Measurements from ENCODE around the gene GBGT1.
"Not testable (repeated sequence)": the region's sequence is repeated elsewhere in the genome, so short reads cannot be mapped to it uniquely, and the experiment has no call there.

The GBGT1 gene

DNA sequence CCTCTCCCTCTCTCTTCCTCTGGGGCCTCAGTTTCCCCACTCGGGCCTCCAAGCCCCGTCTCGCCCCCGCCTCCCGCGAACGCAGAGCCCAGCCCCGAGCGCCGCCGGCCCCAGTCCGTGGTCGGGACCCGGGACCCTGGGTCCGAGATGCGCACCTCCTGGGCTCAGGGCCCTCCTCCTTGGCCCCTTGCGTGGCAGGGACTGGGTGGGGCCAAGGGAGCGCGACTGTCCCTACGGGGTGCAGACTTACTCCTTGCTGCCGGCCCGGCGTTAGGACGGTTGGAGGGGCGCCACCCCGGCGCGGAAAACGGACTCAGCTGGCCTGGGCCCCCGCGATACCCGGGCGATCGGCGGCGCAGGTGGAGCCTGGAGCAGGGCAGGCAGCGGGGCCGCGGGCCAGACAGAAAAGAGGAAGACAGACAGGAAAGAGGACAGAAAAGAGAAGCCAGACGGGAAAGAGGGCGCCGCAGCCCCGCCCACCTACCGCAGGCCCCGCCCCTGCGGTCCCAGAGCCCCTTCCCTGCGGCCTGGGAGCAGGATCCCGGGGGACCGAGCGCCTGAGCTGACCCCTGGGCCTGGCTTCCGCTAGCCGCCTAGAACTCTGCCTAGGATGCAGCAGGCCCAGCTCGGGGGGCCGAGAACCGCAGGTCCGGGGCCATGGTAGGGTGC lies at the start of gene GBGT1:
GBGT1 (minus strand) TSS at position 411 of the 669 bp plus-strand sequence. CDS start 1,502 bp downstream, outside the sequence.
- H3K36me3 ChIP-seq (ENCODE audit: insufficient read depth, low read depth, low read length) = no peaks in the 10 kb centered on the region
- H3K9ac ChIP-seq (ENCODE audit: low read depth, low read length) = no peak within 1 kb of the TSS
- H3K9me3 ChIP-seq (ENCODE audit: insufficient read depth, low read depth, low read length) = no peaks in the 10 kb centered on the region
- no peaks in the 10 kb centered on the region for H3K4me1 ChIP-seq (ENCODE audit: insufficient read depth, low read length)
- H3K27me3 ChIP-seq (ENCODE audit: insufficient read depth, low read length) = peaks cover 37% of the 10 kb centered on the region
- H3K27ac ChIP-seq (ENCODE audit: low read length) = no peak within 1 kb of the TSS
- H3K4me3 ChIP-seq (ENCODE audit: low read length) = peak within 1 kb of the TSS; percentile 66

DNA sequence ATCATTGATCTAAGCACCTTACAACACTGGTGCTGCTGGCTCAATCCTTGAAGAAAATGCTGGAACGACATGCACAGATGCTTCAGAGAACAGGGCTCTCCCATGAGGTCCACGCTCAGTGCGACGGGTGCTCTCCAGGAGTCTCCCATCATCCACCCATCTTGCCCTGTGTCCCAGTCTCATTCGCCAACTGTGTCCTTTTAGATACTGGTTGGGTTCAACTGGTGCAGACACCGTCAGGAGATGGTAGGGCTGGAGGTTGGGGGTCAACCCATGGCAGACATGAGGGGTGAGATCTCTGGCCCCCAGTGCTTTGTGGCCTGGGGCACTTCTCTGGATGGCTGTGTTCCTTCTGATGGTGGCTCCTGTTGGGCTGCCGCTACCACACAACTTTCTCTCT lies 46.9 kb upstream of the GBGT1 start:
- H3K9ac ChIP-seq (ENCODE audit: low read depth, low read length) = no peak overlapping the region
- no peaks in the 10 kb centered on the region for H3K9me3 ChIP-seq (ENCODE audit: insufficient read depth, low read depth, low read length)
- H3K4me3 ChIP-seq (ENCODE audit: low read length) = no peak overlapping the region
- no peaks in the 10 kb centered on the region for H3K4me1 ChIP-seq (ENCODE audit: insufficient read depth, low read length)
- H3K27ac ChIP-seq (ENCODE audit: low read length) = no peak overlapping the region
- peaks cover 51% of the 10 kb centered on the region for H3K27me3 ChIP-seq (ENCODE audit: insufficient read depth, low read length)
- H3K36me3 ChIP-seq (ENCODE audit: insufficient read depth, low read depth, low read length) = no peaks in the 10 kb centered on the region

DNA sequence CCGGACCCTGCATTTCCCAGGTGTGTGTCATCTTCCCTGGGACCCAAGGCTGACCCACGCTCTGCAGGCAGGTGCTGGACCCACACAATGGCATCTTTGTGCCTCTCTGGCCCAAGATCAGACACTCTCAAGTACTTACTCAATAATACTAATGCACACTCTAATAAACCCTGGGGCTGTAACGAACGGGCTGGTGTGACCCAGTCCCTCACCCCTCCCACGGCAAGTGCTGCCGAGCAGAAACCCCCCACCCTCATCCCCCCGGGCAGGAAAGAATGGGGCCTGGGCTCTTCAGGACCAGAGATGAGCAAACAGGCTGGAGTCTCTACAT lies 46.5 kb upstream of the GBGT1 start:
- no peaks in the 10 kb centered on the region for H3K36me3 ChIP-seq (ENCODE audit: insufficient read depth, low read depth, low read length)
- no peak overlapping the region for H3K27ac ChIP-seq (ENCODE audit: low read length)
- no peak overlapping the region for H3K9ac ChIP-seq (ENCODE audit: low read depth, low read length)
- H3K4me3 ChIP-seq (ENCODE audit: low read length) = no peak overlapping the region
- H3K9me3 ChIP-seq (ENCODE audit: insufficient read depth, low read depth, low read length) = no peaks in the 10 kb centered on the region
- H3K4me1 ChIP-seq (ENCODE audit: insufficient read depth, low read length) = no peaks in the 10 kb centered on the region
- H3K27me3 ChIP-seq (ENCODE audit: insufficient read depth, low read length) = peaks cover 47% of the 10 kb centered on the region

DNA sequence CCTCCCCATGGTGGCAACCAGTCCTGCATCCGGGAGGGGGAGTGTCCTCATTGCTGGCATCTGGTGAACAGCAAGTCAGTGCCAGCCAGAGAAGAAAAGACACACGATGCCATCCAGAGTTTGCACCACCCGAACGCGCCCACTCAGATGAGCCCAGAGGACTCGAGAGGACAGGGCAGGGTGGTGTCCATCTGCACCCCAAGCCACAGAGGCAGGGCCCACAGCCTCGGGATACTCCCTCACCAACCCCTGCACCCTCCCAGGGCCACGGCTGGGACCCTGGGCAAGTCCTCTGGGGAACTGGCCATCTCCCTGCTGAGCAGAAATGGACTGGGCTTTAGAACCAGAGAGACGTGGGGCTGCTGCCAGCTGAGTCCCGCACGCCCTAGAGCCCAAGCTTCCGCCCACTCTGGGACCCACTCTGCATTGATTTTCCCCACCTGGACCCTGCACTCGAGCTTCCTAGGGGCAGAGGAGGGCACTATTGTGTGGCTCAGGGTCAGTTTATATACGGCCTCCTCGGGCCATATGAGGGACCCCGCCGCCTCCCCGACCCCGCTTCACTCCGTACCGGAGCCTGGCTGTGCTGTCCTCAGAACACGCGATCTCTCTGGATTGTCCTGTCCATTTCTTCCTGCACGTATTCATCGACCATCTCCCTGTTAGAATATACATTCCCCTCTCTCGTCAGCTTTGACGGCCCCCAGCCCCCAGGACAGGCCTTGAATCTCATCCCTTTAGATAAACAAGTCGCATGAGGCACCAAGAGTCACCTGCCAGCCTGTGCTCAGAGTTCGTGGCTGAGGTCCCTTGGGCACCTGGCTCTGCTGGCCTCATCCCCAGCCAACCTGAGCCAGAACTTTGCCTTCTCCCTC lies 45.9 kb upstream of the GBGT1 start:
- H3K9ac ChIP-seq (ENCODE audit: low read depth, low read length); H3K4me1 ChIP-seq (ENCODE audit: insufficient read depth, low read length); H3K9me3 ChIP-seq (ENCODE audit: insufficient read depth, low read depth, low read length); H3K36me3 ChIP-seq (ENCODE audit: insufficient read depth, low read depth, low read length); H3K4me3 ChIP-seq (ENCODE audit: low read length); H3K27ac ChIP-seq (ENCODE audit: low read length): not testable (repeated sequence)
- H3K27me3 ChIP-seq (ENCODE audit: insufficient read depth, low read length) = peaks cover 43% of the 10 kb centered on the region

DNA sequence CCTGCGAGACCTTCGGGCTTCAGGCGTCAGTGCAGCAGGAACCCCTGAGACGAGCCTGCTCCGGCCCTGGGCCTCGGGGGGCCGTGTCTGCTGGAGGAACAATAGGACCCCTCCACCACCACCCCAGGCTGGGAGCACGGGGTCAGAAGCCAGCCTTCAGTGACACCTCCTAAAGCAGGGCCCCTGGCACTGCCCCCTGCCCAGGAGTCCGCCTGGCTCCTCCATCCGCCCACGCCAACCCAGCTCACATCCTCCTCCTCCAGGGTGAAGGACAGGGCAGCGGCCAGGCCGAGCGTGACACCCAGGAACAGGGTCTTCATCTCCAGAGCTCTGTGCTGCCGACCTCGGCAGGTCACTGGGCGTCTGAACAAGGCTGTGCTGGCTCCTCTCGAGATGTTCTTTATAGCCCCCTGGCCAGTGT lies 45.2 kb upstream of the GBGT1 start, which contains the start of gene OBP2B:
OBP2B (minus strand) TSS at position 371 of the 421 bp plus-strand sequence; CDS start at position 320, 51 bp downstream.
- H3K9ac ChIP-seq (ENCODE audit: low read depth, low read length); H3K27ac ChIP-seq (ENCODE audit: low read length); H3K36me3 ChIP-seq (ENCODE audit: insufficient read depth, low read depth, low read length); H3K4me1 ChIP-seq (ENCODE audit: insufficient read depth, low read length); H3K4me3 ChIP-seq (ENCODE audit: low read length); H3K9me3 ChIP-seq (ENCODE audit: insufficient read depth, low read depth, low read length): not testable (repeated sequence)
- peaks cover 37% of the 10 kb centered on the region for H3K27me3 ChIP-seq (ENCODE audit: insufficient read depth, low read length)

DNA sequence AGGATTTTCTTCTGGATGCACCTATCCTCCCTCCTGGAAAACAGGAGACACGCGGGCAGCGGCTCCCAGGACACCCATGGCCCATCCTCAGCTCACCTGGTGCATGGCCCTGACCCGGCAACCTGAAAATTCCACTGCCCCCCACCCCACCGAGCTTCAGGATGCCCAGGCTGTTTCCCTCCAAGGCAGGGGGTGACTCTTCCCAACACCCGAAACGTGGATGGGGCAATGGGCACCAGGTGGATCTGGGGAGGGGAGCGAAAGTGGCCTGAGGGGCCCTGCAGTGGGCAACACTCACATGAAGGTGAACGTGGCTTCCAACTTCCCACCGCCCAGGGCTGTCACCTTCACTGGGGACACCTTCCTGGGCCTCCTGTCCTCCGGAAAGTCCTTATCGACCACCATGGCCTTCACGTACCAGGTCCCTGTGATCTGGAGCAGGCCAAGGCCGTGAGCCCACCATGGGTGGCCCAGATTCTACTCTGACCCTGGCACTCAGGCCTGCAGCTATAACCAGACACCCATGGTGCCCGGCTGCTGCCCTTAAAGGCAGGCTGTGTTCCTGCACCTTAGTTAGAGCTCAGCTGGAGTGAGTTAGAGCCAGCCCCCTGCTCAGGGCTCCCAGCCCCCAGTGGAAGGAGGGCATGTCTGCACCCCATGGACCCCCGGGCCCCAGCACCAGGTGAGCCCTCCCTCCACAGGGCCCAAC lies 44.6 kb upstream of the GBGT1 start:
- peaks cover 37% of the 10 kb centered on the region for H3K27me3 ChIP-seq (ENCODE audit: insufficient read depth, low read length)
- not testable (repeated sequence) for H3K9ac ChIP-seq (ENCODE audit: low read depth, low read length); H3K4me1 ChIP-seq (ENCODE audit: insufficient read depth, low read length); H3K36me3 ChIP-seq (ENCODE audit: insufficient read depth, low read depth, low read length); H3K4me3 ChIP-seq (ENCODE audit: low read length); H3K9me3 ChIP-seq (ENCODE audit: insufficient read depth, low read depth, low read length); H3K27ac ChIP-seq (ENCODE audit: low read length)

DNA sequence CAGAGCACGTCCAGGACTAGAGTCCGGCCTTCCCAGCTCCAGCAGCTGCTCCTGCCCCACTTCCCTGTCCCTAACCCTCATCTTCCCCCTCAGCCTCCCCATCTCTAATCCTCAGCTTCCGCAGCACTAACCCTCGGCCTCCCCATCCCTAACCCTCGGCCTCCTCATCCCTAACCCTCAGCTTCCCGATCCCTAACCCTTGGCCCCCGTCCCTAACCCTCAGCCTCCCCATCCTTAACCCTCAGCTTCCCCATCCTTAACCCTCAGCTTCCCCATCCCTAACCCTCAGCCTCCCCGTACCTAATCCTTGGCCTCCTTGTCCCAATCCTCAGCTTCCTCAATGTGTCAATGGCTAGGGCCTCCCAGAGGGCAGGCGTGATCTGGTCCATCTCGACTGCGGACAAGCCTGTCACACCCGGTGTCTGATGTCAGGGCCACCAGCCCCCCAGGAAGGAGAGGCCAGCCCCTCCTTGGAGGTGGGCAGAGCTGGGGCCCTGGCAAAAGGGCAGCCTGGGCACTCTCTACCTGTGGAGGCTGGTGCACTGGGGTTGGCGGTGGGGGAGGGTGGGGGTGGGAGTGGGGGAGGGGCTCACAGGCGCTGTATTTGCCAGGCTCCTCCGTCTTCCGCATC lies 43.9 kb upstream of the GBGT1 start:
- Histone ChIP-seq H3K9ac (ENCODE audit: low read depth, low read length) (no peak overlapping the region), H3K4me1 (ENCODE audit: insufficient read depth, low read length) (no peaks in the 10 kb centered on the region), H3K27me3 (ENCODE audit: insufficient read depth, low read length) (peaks cover 40% of the 10 kb centered on the region), H3K27ac (ENCODE audit: low read length) (no peak overlapping the region), H3K4me3 (ENCODE audit: low read length) (no peak overlapping the region), H3K9me3 (ENCODE audit: insufficient read depth, low read depth, low read length) (no peaks in the 10 kb centered on the region), H3K36me3 (ENCODE audit: insufficient read depth, low read depth, low read length) (no peaks in the 10 kb centered on the region)

DNA sequence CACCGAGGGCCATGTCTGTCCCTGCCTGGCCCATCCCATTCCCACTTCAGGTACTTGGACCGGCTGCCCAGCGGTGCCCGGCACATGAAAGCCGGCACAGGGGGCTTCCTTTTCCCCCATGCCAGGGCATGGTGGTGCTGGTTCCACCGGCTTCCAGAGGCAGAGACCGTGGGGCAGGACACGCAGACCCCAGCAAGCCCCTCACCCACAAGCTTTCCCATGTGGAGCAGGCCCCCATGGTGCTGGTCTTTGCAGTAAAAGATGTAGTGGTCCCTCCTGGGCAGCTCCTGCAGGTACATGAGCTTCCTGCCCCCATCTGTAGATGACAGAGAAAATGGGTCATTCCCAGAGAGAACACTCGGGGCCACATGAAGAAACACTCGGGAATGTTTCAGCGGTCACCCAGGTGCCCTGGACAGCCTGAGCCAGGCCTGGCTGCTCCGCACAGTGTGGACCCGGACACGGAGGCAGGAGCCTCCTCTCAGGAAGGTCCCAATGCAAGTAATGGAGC lies 43.4 kb upstream of the GBGT1 start:
- peaks cover 44% of the 10 kb centered on the region for H3K27me3 ChIP-seq (ENCODE audit: insufficient read depth, low read length)
- no peak overlapping the region for H3K9ac ChIP-seq (ENCODE audit: low read depth, low read length)
- no peaks in the 10 kb centered on the region for H3K4me1 ChIP-seq (ENCODE audit: insufficient read depth, low read length)
- no peak overlapping the region for H3K4me3 ChIP-seq (ENCODE audit: low read length)
- no peaks in the 10 kb centered on the region for H3K36me3 ChIP-seq (ENCODE audit: insufficient read depth, low read depth, low read length)
- H3K9me3 ChIP-seq (ENCODE audit: insufficient read depth, low read depth, low read length) = no peaks in the 10 kb centered on the region
- H3K27ac ChIP-seq (ENCODE audit: low read length) = no peak overlapping the region

DNA sequence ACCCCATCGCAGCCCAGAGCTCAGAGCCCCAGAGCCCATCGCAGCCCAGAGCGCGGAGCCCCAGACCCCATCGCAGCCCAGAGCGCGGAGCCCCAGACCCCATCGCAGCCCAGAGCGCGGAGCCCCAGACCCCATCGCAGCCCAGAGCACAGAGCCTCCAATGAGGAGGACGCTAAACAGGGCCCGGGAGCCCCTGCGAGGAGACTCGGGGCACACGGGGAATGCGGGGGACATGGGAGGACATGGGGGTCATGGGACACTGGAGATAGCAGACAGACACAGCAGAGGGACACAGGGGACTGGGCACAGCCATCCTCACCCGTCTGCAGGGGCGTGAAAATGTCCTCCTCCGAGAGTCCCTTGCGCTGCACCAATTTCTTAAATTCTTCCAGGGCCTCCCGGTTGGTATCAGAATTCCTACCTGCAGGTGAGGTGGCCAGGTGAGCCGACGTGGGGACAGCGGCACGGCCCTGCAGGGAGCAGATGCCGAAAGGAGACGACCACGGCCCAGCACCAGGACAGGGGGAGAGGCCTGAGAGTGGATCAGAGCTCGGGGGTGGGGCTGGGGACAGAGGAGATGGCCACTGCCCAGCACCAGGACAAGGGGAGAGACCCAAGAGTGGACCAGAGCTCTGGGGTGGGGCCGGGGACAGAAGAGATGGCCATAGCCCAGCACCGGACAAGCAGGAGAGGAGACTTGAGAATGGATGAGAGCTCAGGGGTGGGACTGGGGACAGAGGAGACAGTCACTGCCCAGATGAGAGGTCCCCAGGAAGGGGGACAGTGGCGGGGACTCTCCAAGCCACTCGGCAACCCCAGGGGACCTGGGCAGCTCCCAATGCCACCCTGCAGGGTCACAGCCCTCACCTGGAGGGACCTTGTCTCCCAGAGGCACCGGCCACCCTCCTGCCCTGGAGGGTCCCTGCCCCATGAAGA lies 42.5 kb upstream of the GBGT1 start:
- peaks cover 49% of the 10 kb centered on the region for H3K27me3 ChIP-seq (ENCODE audit: insufficient read depth, low read length)
- H3K4me3 ChIP-seq (ENCODE audit: low read length) = no peak overlapping the region
- H3K9ac ChIP-seq (ENCODE audit: low read depth, low read length) = no peak overlapping the region
- no peaks in the 10 kb centered on the region for H3K36me3 ChIP-seq (ENCODE audit: insufficient read depth, low read depth, low read length)
- H3K9me3 ChIP-seq (ENCODE audit: insufficient read depth, low read depth, low read length) = no peaks in the 10 kb centered on the region
- no peaks in the 10 kb centered on the region for H3K4me1 ChIP-seq (ENCODE audit: insufficient read depth, low read length)
- H3K27ac ChIP-seq (ENCODE audit: low read length) = no peak overlapping the region

DNA sequence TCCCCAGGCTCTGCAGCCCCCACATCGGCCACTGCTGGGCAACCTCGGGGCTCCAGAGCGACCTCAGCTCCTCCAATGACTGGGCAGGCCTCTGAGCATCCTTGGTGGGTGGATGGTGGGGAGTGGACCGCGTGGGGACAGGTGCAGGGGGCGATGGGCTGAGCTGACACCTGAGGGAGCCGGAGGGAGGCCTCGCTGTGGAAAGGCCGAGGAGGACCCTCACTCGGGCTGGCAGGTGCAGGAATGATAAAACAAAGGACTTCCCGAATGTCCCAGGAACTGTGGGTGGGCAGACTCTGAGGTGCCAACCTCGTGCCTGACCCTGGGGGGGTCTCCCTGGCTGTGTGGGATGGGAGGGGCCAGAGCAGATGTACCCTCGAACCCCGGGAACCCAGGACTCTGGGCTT lies 41.8 kb upstream of the GBGT1 start:
- peaks cover 49% of the 10 kb centered on the region for H3K27me3 ChIP-seq (ENCODE audit: insufficient read depth, low read length)
- not testable (repeated sequence) for H3K9me3 ChIP-seq (ENCODE audit: insufficient read depth, low read depth, low read length); H3K36me3 ChIP-seq (ENCODE audit: insufficient read depth, low read depth, low read length); H3K27ac ChIP-seq (ENCODE audit: low read length); H3K4me3 ChIP-seq (ENCODE audit: low read length); H3K9ac ChIP-seq (ENCODE audit: low read depth, low read length); H3K4me1 ChIP-seq (ENCODE audit: insufficient read depth, low read length)

DNA sequence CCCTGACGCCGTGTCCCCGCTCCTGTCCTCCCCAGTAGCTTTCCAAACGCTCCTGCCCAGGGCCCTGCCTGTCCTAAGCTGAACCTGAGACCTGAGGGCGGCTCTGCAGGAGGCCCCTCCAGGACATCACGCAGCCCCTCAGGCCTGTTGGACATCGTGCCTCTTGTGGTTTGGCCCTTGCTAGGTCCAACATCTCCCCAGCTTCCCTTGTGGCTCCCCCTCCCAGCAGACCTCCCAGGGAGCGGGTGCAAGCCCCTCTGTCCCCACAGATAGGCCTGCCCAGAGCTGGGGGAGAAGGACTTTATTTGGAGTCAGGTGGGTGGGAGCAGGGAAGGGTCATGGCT lies 41.3 kb upstream of the GBGT1 start:
- H3K9me3 ChIP-seq (ENCODE audit: insufficient read depth, low read depth, low read length) = no peaks in the 10 kb centered on the region
- H3K27ac ChIP-seq (ENCODE audit: low read length) = no peak overlapping the region
- H3K9ac ChIP-seq (ENCODE audit: low read depth, low read length) = no peak overlapping the region
- no peak overlapping the region for H3K4me3 ChIP-seq (ENCODE audit: low read length)
- no peaks in the 10 kb centered on the region for H3K4me1 ChIP-seq (ENCODE audit: insufficient read depth, low read length)
- H3K27me3 ChIP-seq (ENCODE audit: insufficient read depth, low read length) = peaks cover 49% of the 10 kb centered on the region
- no peaks in the 10 kb centered on the region for H3K36me3 ChIP-seq (ENCODE audit: insufficient read depth, low read depth, low read length)
